Tibial nerve (tissue), 4 donors: Measurements from ENCODE around the gene NCF4.

Source experiments
- CTCF ChIP-seq, 5 experiments: fragments of 200-600 bp in 3 of 5; fragments of 450-650 bp in 2 of 5; sonication (generic) in 3 of 5; IDR thresholded peaks; one replicate each; pipeline ENCODE4 v1.5.1; 2016 to 2019; ENCODE audit warnings: antibody characterized with exemption in 5 of 5, mild to moderate bottlenecking in 3 of 5, moderate library complexity in 2 of 5
- EP300 ChIP-seq, 2 donors: sonication (generic); formaldehyde crosslinking; IDR thresholded peaks; one replicate each; pipeline ENCODE4 v1.6.1; 2017; ENCODE audit warnings: antibody characterized with exemption in 2 of 2, mild to moderate bottlenecking in 1 of 2
- POLR2A ChIP-seq, 2 donors: fragments of 450-650 bp; IDR thresholded peaks; one replicate each; pipeline ENCODE4 v1.6.1; 2017; ENCODE audit warnings: antibody characterized with exemption in 2 of 2, mild to moderate bottlenecking in 2 of 2, moderate library complexity in 2 of 2

- no peak for TF ChIP-seq POLR2A (IDR thresholded peaks at IDR 0.05)
- TF ChIP-seq CTCF (IDR thresholded peaks at IDR 0.05), result no peak
- TF ChIP-seq EP300 (IDR thresholded peaks at IDR 0.05), result no peak
These were observed 5.3 kb upstream of the NCF4 start for GRCh38 chr22:36855478-36855877.
